HK-2 (cell line): ENCODE results near the gene KIAA1755.
"Not testable (repeated sequence)": the region's sequence is repeated elsewhere in the genome, so short reads cannot be mapped to it uniquely, and the experiment has no call there.

Experiments used
- DNase-seq: peaks from one replicate; pipeline ENCODE4 v3.0.0-alpha.2; 2018; ENCODE audit not compliant: unreplicated experiment

The KIAA1755 gene

DNA sequence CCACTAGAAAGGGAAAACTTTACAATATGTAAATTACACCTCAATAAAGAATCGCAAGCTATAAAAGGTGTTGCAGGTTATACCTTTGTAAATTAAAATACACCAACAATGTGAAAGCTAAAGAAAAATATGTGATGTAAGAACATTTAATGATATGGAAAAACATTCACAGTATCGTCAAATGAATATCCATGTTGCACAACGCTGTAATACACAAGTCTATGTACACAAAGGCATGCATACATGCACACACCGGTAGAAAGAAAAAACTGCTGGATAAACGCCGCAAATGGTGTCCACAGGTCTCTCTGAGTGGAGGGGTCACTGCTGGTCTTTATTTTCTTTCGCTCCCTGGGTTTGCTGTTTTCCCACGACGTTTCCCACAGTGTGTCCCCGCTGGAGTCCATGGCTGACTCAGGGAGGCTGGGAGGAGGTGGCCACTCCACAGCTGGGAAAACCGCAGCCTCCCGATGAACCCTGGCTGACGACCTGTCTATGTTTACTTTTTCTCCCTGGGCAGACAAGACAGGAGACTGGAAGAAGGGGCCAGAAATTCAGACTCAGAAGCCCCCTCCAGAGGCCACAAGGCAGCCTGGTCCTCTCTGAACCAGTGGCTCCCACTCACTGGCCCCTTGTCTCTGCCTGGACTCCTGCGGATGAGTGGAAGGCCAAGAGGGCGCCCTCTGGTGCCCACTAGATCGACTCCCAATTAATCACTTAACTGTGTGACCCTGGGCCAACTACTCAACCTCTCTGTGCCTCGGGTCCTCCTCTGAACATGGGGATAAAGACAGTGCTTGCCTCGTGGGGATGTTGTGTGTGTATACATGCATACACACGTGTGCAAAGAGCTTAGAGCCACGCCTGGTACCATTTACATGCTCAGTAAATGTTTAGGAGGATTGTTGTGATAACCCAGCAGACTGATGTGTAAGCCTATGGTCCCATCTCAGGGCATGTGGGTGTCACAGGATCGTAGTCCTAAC is 30.6 kb upstream of the KIAA1755 start:
- DNase-seq, result no peak

DNA sequence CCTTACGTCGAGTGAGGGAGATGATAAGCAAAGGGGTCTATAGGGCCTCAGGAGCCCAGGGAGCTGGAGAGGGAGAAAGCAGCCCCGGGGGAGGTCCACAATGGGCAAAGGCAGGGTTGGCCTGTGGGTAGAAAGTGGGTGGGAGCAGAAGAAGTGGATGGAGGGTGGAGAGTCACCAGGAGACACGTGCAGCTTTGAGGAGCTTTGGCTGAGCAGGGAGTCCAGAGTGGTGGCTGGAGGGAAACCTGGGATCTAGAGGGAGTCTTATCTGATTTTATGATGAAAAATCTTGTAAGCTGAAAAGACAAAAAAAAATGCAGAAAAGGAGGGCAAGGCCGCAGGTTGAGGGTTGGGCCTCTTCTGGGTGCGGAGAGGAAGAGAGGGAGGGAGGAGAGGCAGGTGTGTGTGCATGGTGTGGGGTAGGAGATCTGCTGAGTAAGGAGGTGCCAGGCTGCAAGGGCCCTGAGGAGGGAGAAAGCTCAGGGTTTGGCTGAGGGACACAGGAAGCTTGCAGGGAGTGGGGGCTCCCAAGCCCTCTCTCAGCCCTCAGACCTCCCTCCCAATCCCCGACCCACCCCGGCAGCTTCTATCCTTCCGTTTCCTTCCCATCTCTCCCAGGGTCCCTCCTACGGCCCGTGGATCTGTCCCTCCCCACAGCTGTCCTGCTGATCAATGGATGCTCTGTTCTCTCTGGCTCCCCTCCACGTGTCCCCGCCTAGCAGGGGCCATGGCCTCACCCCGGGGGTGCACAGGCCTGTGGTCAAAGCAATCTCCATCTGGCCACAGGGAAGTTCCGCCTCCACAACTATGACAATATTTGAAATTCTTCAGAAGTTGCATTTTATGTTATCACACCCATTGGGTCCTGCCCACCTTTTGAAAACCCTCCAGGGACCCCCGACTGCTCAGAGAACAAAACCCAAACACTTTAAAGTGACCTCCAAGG is 26.3 kb upstream of the KIAA1755 start:
- DNase-seq, result no peak

GRCh38 chr20:38284893-38285444 is 24.4 kb upstream of the KIAA1755 start:
- no peak for DNase-seq

- DNase-seq, result not testable (repeated sequence)
These were observed 23.6 kb upstream of the KIAA1755 start for GRCh38 chr20:38284066-38284650.

DNA sequence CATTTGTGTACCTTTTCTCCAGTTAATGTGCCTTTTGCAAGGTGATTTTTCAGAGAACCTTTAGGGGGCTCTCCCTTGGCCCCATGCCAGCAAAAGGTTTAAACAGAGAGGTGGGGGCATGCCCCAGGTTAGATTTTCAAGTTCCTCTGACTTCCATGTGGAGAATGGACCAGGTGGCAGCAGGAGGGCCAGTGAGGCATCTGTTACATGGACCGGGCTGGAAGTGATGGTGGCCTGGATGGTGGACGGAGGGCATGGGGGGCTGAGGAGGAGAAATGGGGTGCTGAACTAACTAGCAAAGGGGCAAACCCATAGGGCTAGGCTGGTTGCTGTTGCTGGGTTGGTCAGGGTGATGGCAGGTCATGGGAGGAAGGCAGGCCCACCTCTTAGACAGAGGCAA is 22.7 kb upstream of the KIAA1755 start:
- DNase-seq, result no peak

GRCh38 chr20:38281176-38281915 is 20.8 kb upstream of the KIAA1755 start:
- not testable (repeated sequence) for DNase-seq

- DNase-seq, result no peak
These were observed 18.2 kb upstream of the KIAA1755 start for GRCh38 chr20:38278763-38279162.

DNA sequence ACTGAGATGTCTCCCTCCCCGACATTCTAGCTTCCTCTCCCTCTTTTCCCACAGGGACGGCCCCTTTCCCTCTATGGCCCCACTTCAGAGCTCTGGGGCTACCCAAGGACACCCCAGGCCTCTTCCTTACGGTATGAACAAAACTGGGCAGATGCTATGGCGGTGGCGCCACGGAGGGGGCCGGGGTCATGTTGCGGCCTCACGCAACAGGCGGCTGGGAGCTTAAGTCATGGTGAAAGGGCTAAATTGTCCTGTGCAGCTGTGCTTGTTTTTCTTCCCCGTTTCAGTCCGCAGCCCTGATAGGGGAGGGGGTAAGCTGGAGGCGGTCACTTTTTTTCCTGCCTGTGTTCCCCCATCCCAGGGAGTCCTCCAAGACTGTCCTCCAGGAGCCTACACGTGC is 17.6 kb upstream of the KIAA1755 start:
- DNase-seq, result no peak

DNA sequence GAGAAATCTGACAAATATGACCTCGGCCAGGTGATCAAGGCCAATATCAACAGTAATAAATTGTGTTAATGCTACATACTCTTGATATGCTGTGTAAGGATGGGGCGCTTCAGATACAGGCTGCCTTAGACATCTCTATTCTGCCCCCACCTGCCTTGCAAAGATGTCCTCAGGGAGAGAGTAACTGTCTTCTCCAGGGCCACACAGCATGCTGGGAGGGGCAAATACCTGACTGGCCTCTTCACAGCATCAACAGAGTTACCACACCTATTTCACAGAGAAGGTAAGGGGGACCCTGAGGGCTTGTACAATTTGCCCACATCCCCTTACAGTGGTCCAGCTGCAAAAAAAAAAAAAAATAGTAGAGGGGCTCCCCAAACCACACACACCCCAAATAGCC is 17.2 kb upstream of the KIAA1755 start:
- no peak for DNase-seq

- DNase-seq, result no peak
These were observed 16.8 kb upstream of the KIAA1755 start for GRCh38 chr20:38277285-38277684.

- no peak for DNase-seq
These were observed 15.4 kb upstream of the KIAA1755 start for GRCh38 chr20:38275815-38276550.

DNA sequence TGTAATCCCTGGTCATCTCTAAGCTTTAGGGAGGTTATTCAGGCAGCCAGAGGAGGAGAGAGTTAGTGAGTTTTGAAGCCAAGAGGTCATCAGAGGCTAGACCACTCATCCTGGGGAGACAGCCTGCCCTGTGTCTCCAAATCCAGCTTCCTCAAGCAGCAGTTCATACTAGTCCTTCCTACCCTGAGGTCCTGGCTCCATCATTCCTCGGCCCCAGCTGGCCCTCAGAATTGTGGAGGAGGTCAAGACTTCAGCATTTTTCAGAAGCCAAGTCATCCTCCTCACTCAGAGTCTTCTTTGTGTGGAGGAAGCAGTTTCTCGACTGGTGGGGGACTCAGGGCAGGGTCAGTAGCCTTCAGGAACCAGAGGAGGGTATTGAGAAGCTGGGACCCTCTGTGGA is 12.4 kb upstream of the KIAA1755 start:
- DNase-seq, result no peak

DNA sequence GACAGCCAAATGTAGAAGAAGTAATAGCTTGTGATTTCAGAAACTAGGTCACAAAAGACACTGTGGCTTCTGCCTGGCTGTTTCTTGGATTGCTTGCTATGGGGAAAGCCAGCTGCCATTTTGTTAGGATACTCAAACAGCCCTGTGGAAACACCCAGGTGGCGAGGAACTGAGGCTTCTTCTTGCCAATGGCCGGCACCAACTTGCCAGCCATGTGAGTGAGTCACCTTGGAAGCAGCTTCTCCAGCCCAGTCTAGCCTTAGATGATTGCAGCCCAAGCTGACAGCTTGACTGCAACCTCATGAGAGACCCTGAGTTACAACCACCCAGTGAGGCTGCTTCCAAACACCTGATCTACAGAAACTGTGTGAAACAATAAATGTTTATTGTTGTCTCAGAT is 11.9 kb upstream of the KIAA1755 start:
- no peak for DNase-seq

DNA sequence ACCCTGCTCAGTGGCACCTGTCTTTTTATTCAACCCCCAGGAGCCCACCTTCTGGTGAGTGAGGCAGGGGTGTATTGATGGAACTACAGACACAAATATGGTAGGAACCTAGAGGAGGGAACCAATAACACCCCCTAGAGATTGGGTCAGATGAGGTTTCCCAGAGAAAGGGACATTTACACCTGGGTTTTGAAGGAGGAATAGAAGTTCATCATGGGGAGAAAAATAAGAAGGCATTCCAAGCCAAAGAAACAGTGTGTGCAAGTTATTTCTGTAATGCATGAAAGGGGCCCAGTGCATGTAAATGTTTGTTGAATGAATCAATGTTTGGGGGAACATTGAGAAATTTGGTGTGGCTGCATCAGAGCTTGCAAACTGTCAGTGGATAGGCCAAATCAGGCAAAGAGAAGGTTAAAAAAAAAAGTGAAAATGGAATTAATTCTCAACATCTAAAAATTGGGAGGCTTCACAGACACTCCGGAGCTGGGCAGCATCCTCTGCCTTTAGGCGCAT is 11.1 kb upstream of the KIAA1755 start:
- no peak for DNase-seq

DNA sequence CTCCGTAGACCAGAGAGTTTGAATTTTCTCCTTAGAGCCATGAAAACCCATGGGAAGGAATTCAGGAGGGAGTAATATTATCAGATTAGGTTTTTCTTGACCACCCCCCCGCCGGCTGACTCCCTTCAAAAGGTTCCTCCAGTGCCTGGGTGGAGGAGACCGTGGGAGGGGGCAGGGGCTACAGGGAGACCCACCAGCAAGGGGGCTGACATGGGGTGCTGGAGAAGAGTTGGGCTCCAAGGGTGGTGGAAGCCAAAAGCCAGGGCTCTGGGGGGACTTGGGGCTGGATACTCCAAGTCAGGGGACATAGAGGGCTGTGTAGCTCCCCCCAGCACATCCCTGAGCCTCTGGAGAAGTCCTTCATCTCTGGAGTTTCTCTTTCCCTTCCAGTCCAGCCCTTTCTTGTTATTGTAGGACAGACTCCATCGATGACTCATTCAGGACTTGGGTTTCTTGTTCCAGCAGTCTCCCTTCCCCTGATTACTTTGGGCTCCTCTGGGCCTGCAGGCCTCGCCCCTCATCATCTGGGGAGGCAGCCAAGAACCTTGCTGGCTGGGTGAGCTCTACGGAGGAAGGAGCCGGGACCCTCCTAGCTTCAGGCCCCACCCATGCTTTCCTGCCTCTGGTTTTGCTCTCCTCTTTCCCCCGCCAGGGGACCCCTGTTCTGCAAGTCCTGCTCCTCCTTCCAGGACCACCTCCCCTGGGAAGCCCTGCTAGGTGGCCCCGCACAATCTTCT is 10.5 kb upstream of the KIAA1755 start:
- no peak for DNase-seq

DNA sequence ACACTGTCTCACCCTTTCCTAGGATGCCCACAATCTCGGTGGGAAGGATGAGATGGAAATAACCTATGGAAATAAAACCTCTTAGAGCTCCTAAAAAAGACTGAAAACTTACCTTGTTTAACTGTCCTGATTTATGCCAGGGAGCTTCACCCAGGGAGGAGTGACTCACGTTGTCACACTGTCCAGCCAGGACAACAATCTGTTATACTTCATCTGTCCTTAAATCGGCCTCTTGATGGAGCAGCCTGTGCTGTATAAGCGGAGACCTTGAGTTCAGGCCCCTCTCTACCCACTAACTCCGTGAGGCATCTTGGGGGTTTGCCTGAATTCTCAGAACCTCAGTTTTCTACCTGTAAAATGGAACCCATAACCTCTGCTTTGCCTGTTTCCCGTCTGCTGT is 9.2 kb upstream of the KIAA1755 start:
- DNase-seq, result no peak

- DNase-seq, result no peak
These were observed 8.5 kb upstream of the KIAA1755 start for GRCh38 chr20:38269040-38269439.

DNA sequence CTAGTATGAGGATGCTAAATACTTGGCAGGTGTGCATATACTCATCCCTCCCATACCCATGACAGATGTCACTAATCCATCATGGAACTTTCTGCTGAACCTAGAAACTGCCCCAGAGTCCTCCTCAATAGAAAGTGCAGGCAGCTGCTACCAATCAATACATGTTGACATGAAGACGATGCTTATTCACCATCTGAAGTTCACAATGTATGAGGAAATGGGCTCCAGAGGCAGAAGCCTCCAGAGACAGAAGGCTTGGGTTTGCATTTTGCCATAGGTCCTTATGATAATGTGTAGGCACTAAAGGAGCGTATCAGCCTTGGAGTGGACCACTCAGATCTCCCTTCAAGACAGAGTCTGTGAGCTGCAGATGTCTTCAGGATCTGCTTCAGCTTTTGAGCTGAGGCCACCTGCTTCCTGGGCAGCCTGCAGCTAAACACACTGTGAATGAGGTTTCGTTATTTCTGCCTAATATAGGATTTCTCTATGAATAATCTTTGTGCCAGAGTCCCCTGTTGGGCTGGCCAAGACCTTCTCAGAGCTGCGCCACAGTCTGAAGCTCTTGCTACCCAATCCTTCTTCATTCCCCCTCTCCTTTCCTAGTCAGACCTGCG is 7.5 kb upstream of the KIAA1755 start:
- DNase-seq, result no peak

DNA sequence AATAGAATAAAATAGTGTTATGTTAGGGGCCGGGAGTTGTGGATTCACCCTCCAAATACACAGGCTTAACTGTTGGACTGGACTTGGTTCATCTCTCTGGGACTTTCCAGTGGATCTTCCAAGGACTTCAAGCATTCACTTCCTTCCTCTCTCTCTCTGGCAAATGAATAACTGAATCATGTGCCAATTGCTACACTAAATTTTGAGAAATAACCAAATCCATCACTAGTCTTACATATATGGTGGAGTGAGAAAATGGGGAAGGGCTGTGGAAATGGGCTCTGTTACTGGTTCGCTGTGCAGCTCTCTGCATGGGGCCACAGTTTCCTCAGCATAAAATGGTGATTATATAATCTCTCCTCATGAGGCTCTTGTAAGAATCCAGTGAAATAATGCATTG is 6.8 kb upstream of the KIAA1755 start:
- no peak for DNase-seq
